Transverse colon (tissue), 4 donors: ENCODE data around the gene SIGMAR1.

Experiments used
- EP300 ChIP-seq: sonication (generic); formaldehyde crosslinking; IDR thresholded peaks from one replicate; pipeline ENCODE4 v1.6.1; 2017; ENCODE audit warnings: antibody characterized with exemption, low read depth
- POLR2A ChIP-seq: fragments of 450-650 bp; IDR thresholded peaks from one replicate; pipeline ENCODE4 v1.6.1; 2016; ENCODE audit warnings: antibody characterized with exemption, mild to moderate bottlenecking, moderate library complexity
- POLR2AphosphoS5 ChIP-seq, 3 donors: sonication (generic); formaldehyde crosslinking; IDR thresholded peaks; one replicate each; pipeline ENCODE4 v1.6.1; 2016; ENCODE audit warnings: antibody characterized with exemption in 3 of 3
- TF ChIP-seq, protein P1 (sequence below), 5 experiments: fragments of 200-600 bp in 3 of 5; fragments of 450-650 bp in 2 of 5; sonication (generic) in 3 of 5; IDR thresholded peaks; 1 replicate in 2 of 5; 2 replicates in 3 of 5; pipeline ENCODE4 v1.5.1; 2016 to 2017; ENCODE audit warnings: antibody characterized with exemption in 5 of 5, inconsistent platforms in 3 of 5, mild to moderate bottlenecking in 2 of 5, moderate library complexity in 1 of 5

DNA sequence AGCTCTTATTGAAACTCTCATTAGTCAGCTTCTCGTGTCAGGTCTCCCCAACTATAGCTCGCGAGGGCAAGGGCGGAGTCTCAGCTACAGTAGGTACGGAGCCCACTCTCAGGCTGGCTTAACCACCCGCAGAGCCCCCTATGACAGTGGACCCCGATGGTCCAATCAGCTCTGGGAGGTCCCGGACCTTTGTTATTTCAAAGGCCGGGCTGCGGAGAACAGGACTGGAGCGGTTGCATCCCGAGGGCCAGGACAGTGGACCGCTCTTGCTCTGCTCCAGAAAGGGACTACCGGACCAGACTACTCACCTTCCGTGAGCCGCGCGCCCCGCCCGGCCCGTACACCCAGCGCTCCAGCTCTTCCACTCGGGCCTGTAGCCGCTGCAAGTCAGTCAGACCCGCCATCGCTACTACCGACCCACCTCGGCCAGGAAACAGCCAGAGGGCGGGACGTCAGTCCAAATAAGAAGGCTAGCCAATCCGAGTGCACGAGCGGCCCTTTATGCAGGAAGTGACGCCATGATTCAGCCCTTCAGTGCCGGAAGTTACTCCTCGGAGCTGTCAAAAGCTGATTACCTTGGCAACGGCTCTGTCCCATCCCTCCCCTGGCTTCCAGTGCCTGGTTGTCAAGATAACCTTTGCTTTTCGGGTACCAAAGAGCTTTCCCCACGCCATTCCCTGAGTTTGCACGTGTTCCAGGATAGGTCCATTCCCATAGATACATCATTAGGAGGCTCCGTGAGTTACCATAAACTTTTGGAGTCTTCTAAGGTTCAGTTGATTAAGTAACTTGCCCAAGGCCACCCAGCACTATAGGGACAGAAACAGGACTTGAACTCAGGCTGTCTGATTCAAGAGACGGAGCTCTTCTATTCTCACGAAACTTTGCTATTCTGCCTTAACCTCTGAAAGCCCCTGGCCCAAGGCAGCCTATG, 17.3 kb downstream of the SIGMAR1 start, which contains the start of gene DCTN3:
- TF ChIP-seq, protein P1, sequence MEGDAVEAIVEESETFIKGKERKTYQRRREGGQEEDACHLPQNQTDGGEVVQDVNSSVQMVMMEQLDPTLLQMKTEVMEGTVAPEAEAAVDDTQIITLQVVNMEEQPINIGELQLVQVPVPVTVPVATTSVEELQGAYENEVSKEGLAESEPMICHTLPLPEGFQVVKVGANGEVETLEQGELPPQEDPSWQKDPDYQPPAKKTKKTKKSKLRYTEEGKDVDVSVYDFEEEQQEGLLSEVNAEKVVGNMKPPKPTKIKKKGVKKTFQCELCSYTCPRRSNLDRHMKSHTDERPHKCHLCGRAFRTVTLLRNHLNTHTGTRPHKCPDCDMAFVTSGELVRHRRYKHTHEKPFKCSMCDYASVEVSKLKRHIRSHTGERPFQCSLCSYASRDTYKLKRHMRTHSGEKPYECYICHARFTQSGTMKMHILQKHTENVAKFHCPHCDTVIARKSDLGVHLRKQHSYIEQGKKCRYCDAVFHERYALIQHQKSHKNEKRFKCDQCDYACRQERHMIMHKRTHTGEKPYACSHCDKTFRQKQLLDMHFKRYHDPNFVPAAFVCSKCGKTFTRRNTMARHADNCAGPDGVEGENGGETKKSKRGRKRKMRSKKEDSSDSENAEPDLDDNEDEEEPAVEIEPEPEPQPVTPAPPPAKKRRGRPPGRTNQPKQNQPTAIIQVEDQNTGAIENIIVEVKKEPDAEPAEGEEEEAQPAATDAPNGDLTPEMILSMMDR (IDR thresholded peaks at IDR 0.05): no peak
- TF ChIP-seq POLR2AphosphoS5 (IDR thresholded peaks at IDR 0.05) (peak; percentile 45 to 72 (median 57)), POLR2A (peak; percentile 65), EP300 (no peak)
